Measurements from ENCODE around the gene BCAS3.

The BCAS3 gene

DNA sequence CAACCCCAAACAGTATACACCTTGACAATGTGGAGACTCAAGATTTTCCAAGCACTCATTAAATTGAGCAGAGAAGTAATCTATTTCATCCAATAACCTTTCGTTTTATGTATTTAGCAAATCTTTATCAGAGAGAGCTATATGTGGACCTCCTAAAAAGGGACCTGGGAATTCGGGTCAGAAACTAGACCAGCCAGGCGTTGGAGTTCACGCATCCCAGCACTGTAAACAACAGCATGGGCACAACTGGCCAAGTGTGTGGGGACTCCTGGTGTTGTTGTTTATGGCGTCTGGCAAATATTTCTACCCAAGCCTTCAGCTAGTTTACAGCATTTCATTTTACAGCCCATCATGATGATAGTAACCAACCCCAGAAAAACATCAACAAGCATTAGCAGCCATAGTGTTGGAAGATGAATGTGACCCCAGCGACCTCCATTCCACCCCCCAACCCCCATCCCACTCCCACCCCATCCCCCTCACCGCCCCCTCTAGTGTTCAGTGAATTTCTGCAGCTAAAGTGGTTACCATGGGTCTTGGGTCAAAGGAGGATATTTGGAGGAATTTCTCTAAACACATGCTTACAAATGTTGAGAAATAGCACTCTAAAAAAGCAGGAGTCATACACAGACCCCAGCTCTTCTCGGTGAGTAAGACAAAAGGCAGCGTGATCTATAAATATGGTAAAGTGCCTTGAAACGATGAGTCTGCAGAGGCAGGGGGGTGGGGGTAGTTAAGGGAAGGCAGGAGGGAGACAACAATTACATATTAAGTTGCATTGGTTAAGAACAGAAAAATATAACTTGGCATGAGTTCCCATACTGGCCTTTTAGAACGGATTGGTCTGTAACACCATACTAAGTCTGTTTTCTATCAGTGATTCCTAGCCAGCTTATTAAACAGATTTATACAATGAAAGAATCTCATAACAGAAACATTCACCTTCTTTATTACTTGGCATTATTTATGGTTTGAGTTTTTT, 630.5 kb downstream of the BCAS3 start:
- no peak for DNase-seq

DNA sequence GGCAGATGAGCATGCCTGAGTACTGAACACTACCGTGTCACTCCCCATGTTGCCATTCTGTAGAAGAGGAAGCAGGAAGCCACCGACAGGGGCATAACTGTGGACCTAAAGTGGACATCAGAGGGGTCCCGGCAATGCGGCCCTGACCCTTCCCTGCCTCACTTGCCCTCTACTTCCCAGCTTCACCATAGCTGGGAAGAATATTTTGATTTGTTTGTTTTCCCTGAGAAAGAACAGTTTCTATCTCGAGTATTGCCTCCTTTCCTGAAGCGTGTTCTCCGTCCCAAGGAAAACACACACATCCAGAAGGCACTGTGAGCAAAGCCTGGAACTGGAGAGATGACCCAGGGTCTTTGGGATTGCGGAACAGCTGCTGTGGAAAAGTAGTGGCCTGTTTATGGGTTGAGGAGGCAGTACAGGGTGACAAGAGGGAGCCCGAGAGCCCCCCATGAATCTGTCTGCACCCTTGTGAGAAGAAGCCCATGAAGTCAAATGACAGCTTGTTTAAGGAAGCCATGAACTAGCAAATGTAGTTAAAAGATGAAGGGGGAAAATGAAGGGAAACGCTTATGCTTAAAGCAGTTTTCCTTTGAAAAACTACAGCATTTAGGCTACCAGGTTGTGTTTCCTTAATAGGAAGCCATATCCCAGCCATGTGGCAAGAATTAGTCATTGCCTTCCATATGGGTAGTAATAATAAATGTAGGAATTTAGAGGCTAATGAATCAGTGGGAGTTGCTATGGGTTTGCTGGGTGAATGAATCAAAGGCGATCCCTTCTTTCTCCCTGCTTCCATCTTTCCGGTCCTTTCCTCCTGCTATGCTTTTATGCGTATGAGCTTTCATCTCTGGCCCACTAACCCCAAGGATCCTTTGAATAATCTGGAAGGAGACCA, 632.0 kb downstream of the BCAS3 start:
- DNase-seq: no peak

DNA sequence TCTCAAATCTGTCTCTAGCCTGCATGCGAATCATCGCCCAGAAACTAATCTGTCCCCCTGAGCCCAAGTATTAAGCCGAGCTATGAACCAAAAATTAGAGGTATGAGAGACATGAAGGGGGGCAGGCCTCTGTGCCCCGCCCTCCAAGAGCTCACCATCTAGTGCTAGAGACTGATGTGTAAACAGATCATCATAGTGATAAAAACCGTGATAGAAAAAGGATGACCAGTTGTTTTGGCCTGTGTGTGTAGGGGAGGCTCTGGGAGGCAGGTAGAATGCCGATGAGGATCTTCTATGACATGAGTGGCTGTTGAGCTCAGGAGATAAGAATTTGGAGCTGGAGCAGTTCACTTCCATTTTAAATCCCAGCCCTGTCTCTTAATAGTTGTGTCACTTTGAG, 632.9 kb downstream of the BCAS3 start:
- DNase-seq: no peak

GRCh38 chr17:61312406-61313295, 635.0 kb downstream of the BCAS3 start:
- DNase-seq: no peak

DNA sequence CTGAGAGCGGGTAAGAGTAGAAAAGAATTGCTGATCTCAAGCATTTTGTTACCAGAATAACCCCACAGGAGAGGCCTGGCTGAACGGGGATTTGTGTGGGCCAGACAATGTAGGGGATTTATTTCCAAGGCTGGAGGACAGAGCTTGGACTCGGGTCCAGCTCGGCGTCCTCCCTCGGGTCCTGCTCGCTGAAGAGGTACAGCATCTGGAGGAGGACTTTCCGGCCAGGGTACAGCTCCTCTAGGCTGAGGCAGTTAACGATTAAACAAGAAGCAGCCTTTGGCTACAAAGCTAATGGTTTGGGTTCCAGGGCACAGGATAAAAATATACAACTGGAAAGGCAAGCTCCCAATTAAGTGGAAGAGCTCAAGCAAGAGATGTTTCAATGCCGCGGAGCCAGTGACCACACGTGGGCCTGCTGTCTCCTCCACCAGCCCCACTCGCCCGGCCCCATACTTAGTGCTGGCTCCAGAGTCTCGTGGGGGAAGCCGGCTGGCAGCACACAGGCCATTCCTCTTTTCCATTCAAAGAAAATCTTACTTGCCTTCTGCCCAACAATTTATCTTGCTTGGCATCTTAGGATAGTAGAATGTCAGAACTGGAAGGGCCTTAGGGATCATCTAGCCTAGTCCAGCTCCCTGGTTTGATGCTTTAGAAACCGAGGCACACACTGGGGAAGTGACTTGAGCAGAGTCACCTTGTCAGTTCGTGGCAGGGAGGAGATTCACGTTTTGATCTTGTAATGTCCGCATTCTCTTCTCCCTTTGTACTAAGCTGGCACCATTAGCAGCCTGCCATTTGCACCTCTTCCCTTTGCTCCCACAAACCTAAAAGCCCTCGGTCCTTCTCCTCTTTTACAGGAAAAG, 636.0 kb downstream of the BCAS3 start:
- no peak for DNase-seq

DNA sequence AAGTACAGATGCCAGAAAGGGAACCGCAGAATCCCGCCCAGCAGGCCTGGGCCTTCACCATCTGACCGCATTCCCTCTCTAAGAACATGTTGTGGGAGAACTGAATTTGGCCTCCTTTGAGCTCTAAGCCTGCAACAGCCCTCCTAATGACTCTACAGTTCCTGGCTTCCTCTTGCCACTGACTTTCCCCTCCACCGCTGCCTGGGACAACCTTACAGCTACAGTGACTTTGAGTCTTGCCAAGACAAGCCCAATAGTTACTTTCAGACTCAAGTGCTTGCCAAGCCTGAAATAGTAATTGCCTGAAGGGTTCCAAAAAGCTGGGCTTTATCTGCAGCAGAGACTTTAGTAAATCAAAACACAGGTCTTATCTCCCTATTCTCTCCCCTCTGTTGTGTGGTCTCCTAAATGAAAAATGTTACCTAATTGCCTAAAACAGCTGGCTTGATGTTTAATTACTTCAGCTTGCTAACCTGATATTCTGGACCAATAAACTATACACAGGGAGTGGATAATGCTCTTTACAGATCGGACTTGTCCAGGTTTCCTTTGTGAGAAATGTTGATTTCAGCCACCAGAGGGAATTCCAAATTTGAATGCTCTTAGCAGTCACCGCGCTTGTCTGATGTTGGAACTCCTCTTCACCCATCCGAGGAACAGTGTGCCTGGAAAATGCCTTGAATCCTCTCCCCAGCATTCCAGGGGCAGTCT, 636.9 kb downstream of the BCAS3 start:
- no peak for DNase-seq

- no peak for DNase-seq
Observed at GRCh38 chr17:61316633-61317032, 639.0 kb downstream of the BCAS3 start.

GRCh38 chr17:61317779-61318178, 640.1 kb downstream of the BCAS3 start:
- DNase-seq: no peak

GRCh38 chr17:61318684-61319098, 641.0 kb downstream of the BCAS3 start:
- DNase-seq: no peak

DNA sequence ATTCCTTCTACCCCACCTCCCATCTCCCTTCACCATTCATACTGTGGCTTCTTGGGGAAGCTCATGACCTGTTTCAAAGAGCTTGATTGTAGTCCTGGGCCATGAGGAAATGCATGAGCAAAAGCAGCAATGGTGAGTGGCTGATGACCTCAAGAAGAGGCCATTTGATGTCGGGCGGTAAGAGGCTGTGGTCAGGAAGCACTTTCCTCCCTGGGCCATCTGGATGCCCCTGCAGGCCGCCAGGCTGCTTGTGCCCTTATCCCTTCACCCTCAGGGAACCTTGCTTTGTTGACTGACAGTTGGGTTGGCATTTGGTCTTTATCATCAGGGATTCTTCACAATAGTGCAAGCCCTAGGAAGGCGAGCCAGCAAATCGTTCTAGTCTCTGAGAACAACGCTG, 643.7 kb downstream of the BCAS3 start:
- no peak for DNase-seq

- no peak for DNase-seq
Observed at GRCh38 chr17:61322325-61323002, 644.8 kb downstream of the BCAS3 start.

DNA sequence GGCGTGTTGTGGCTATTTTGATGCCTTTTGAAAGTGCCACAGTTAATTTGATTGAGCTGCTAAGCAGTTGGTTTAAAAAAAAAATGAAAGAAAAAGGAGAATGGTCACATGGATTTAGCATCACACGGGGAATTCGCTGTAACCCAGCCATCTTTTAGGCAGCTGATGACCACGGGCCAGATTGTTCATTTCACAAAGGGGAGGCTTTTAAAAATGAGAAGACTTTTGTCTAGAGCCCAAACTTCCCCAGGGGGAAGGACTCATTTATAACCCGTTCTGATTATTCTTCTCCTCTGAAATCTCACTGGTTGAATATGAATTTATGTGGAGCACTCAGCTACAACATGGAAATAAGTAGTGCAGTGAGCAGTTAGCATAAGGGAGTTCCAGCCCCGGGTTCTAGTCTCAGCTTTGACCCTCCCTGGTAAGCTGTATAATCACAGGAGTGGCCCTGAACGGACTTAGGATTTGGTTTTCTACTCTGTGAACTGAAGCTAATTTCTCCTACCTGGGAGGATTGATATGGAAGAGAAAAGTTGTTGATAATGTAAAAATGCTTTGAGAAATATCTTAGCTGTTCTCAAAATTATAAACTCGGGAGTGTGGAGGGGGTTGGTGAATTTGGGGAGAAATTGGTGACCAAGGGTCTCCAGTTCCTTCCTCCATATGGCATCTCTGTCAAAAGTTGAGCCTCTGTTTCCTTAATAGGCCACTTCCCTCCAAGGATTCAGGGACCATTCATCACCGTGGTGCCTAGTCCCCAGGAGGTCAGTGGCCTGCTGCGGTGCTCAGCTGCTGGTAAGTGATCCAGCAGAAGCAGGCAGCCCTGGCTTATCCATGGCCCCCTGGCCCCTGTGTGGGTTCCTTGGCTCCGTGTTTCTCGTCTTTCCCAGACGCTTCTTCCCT, 645.6 kb downstream of the BCAS3 start:
- DNase-seq: no peak

DNA sequence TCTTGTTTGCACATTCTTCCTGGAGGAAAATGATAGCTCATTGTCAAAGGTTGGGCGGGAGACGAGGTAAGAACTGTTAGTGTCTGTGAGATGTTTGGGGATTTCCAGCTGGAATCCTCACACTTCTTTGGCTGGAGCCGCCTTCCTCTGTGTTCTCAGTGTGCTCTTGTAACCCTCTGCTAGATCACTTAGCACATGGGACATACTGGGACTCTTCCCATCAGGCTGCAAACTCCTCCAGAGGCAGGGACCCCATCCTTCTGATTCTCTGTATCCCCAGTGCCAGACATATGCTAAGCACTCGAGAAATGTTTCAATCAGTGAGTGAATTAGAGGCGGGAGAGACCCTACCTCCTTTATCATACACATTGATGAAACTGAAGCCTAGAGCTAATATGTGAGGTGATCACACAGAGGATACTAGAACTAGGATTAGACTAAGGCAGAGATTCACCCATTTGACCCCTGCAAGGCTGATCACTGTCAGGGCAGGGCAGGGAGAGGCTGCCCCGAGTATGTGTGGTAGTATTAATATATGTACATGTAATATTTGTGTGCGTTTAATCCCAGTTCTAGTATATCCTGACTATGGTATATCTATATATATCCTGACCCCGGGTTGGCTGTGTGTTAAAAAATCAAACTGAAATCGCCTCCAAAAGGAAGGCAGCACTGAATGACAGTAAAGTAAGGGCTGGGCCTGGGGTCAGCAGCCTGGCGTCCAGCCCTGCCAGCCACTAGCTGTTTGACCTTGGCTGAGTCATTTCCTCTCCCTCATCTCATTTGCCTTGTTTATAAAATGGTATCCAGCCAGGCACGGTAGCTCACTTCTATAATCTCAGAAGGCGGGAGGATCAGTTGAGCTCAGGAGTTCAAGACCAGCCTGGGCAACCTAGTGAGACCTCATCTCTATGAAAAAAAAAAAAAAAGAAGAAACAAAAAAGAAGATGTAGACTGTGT, 646.5 kb downstream of the BCAS3 start:
- no peak for DNase-seq

DNA sequence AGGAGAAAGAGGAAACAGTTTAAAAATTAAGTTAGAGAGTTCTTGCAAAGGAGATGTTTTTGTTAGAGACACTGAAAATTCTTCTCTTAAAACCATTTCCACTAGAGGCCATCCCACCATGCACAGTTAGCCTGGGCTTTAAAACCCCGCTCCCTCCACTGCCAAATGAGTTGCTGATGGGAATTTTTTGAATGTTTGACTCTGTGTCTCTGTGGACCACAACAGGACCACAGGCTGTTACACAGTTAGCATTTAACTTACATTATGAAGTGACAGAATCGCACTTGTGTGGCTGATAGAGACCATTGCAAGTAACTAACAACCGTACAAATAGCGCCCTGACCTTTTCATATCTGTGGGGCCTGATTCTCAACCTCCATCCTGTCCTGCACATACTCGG, 647.3 kb downstream of the BCAS3 start:
- DNase-seq: no peak

GRCh38 chr17:61325382-61326073, 647.9 kb downstream of the BCAS3 start:
- no peak for DNase-seq

DNA sequence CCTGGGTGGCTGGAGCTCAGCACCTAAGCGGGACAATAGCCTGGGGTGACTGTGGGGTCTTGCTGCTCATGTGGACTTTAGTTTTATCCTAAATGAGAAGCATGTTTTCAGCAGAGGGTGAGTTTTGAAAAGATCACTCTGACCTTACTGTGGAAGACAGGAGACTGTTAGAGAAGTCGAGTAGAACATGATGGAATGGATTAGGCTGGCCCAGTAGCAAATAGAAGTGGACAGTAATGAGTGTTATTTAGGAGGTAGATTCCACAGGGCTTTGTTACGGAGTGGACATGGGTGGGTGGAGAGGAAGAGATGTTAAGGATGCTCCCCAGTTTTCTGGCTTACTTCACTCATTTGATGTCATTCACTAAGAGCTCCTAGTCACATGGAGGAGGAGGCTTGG, 648.7 kb downstream of the BCAS3 start:
- DNase-seq: no peak

DNA sequence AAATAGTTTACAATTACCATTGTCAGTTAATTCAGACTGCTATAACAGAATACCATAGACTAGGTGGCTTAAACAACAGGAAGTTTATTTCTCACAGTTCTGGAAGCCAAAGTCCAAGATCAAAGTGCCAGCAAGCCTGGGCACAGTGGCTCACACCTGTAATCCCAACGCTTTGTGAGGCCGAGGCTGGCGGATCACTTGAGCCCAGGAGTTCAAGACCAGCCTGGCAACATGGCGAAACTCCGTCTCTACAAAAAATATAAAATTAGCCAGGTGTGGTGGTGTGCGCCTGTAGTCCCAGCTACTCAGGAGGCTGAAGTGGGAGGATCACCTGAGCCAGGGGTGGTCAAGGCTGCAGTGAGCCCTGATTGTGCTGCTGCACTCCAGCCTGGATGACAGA, 650.7 kb downstream of the BCAS3 start:
- no peak for DNase-seq

Data from effector CD8-positive, alpha-beta T cell (primary cell).